ENCODE data around the gene CDC42EP3.

DNA sequence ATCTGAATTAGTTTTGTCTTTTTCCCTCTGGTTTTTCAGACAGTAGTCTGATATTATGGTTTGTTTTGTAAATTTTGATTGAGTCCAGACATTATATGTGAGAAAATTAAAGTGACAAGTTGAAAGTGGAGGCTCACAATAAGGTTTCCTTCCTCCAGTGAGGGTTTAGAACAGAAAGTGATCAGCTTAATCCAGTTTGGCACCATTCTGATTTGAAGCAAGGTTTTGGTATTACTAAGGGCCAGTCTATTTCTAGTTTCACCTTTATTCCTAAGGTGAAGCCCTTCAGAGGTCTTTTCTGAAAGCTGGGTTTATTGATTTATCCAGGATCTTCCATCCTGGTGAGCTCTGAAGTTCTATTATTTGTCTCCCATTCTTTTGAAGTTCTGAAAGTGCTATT is 68.7 kb downstream of the CDC42EP3 start:
- no peak for TF ChIP-seq POLR2AphosphoS5 (IDR thresholded peaks at IDR 0.05)
- no peak for TF ChIP-seq POLR2A (IDR thresholded peaks at IDR 0.05)
- TF ChIP-seq, protein P1, sequence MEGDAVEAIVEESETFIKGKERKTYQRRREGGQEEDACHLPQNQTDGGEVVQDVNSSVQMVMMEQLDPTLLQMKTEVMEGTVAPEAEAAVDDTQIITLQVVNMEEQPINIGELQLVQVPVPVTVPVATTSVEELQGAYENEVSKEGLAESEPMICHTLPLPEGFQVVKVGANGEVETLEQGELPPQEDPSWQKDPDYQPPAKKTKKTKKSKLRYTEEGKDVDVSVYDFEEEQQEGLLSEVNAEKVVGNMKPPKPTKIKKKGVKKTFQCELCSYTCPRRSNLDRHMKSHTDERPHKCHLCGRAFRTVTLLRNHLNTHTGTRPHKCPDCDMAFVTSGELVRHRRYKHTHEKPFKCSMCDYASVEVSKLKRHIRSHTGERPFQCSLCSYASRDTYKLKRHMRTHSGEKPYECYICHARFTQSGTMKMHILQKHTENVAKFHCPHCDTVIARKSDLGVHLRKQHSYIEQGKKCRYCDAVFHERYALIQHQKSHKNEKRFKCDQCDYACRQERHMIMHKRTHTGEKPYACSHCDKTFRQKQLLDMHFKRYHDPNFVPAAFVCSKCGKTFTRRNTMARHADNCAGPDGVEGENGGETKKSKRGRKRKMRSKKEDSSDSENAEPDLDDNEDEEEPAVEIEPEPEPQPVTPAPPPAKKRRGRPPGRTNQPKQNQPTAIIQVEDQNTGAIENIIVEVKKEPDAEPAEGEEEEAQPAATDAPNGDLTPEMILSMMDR (IDR thresholded peaks at IDR 0.05): no peak
